HG03095 (cell line): ENCODE data around the gene NCOA1.
"Not testable (repeated sequence)": the region's sequence is repeated elsewhere in the genome, so short reads cannot be mapped to it uniquely, and the experiment has no call there.

Source experiments
- ATAC-seq: cut with Tn5 transposase; IDR thresholded peaks from one replicate; pipeline ENCODE4 v1.9.1; 2021; ENCODE audit warnings: moderate library complexity; ENCODE audit not compliant: unreplicated experiment

NCOA1 gene

GRCh38 chr2:24531610-24532009 is 40.6 kb downstream of the NCOA1 start:
- ATAC-seq = not testable (repeated sequence)

GRCh38 chr2:24532057-24532456 is 41.0 kb downstream of the NCOA1 start:
- not testable (repeated sequence) for ATAC-seq

GRCh38 chr2:24533574-24533973 is 42.5 kb downstream of the NCOA1 start:
- not testable (repeated sequence) for ATAC-seq

GRCh38 chr2:24538720-24539119 is 47.7 kb downstream of the NCOA1 start:
- ATAC-seq = no peak

GRCh38 chr2:24539258-24539657 is 48.2 kb downstream of the NCOA1 start:
- no peak for ATAC-seq

GRCh38 chr2:24540011-24540477 is 49.0 kb downstream of the NCOA1 start:
- no peak for ATAC-seq

GRCh38 chr2:24541621-24542020 is 50.6 kb downstream of the NCOA1 start:
- no peak for ATAC-seq

- ATAC-seq = no peak
Observed at GRCh38 chr2:24542269-24542872, 51.3 kb downstream of the NCOA1 start.

- no peak for ATAC-seq
Observed at GRCh38 chr2:24543252-24543651, 52.2 kb downstream of the NCOA1 start.

GRCh38 chr2:24544456-24545115 is 53.5 kb downstream of the NCOA1 start:
- no peak for ATAC-seq

GRCh38 chr2:24546669-24547068 is 55.6 kb downstream of the NCOA1 start:
- no peak for ATAC-seq

GRCh38 chr2:24548058-24548457 is 57.0 kb downstream of the NCOA1 start:
- no peak for ATAC-seq

- ATAC-seq = not testable (repeated sequence)
Observed at GRCh38 chr2:24550301-24550700, 59.2 kb downstream of the NCOA1 start.

GRCh38 chr2:24551016-24551415 is 60.0 kb downstream of the NCOA1 start:
- ATAC-seq = no peak

- no peak for ATAC-seq
Observed at GRCh38 chr2:24552836-24553235, 61.8 kb downstream of the NCOA1 start.

- ATAC-seq = no peak
Observed at GRCh38 chr2:24558781-24559472, 67.9 kb downstream of the NCOA1 start.

- no peak for ATAC-seq
Observed at GRCh38 chr2:24559473-24560113, 68.5 kb downstream of the NCOA1 start.

GRCh38 chr2:24565537-24565936 is 74.5 kb downstream of the NCOA1 start:
- no peak for ATAC-seq

- ATAC-seq = no peak
Observed at GRCh38 chr2:24566209-24566608, 75.2 kb downstream of the NCOA1 start.

GRCh38 chr2:24566630-24567029 is 75.6 kb downstream of the NCOA1 start:
- no peak for ATAC-seq

- ATAC-seq = no peak
Observed at GRCh38 chr2:24568551-24568950, 77.5 kb downstream of the NCOA1 start.

GRCh38 chr2:24569565-24569964 is 78.5 kb downstream of the NCOA1 start:
- ATAC-seq = not testable (repeated sequence)
